Stimulated activated CD4-positive, alpha-beta T cell treated with anti-CD3 and anti-CD28 coated beads, Interleukin-1b, Interleukin-23, amount 100 ng/mL, for 1 hour (primary cell): ENCODE results near the gene CAPN5.

Experiments
- DNase-seq, 2 donors: peaks; one replicate each; pipeline ENCODE4 v3.0.0-alpha.2; 2020; ENCODE audit warnings: low read depth in 2 of 2

CAPN5 gene

DNA sequence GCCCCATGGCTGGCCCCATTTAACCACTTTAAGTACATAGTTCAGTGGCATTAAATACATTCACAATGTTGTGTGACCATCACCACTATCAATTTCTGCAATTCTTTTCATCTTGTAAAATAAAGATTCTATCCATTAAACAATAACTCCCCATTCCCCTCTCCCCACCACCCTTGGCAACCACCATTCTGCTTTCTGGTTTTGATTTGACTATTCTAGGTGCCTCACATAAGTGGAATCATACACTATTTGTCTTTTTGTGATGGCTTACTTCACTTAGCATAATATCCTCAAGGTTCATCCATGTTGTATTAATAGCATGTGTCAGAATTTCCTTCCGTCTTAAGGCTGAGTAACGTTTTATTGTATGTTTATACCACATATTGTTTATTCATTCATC lies 68.3 kb downstream of the CAPN5 start:
- DNase-seq: no peak

DNA sequence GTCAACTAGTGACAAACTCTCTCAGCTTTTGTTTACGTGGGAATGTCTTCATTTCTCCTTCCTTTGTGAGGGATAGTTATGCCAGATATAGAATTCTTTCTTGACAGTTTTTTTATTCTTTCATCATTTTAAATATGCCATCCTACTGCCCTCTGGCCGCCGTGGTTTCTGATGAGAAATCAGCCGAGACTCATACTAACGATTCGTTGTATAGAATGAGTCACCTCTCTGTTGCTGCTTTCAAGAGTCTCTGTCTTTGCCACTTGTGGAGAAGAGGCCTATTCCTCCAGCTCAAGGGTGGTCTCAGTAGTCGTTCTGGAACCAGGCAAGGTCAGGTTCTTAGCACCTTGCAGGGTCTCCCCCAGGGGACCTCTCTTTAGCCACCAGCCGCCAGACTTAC lies 69.3 kb downstream of the CAPN5 start:
- no peak for DNase-seq

DNA sequence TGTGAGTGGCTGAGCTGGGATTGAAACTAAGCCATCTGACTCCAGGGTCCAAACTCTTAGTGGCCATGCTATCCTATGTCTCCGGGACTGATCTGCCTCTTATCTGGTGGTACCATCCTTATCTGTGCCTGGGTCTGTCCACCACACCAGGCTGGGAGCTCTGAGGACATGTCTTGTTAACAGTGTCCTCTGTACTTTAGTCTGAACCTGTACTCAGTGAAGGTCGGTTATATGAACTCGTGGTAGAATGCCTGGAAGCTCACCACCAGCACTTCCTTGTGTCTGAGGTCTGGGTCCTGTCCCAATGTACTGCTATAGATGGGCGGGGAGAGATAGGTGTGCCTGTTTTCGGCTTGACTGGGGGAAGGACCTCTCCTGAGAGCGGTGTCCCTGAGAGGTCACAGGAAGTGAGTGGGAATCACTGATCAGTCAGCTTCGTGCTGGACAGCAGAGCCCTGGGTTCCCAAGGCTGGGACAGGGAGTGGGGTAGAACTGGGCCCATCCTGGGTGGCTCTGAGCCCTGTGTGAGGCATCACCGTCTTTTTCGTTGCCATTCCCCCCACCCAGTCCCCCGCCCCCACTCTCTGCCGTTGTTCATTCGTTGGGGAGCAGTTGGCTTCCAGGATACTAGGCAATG lies 70.1 kb downstream of the CAPN5 start:
- no peak for DNase-seq

DNA sequence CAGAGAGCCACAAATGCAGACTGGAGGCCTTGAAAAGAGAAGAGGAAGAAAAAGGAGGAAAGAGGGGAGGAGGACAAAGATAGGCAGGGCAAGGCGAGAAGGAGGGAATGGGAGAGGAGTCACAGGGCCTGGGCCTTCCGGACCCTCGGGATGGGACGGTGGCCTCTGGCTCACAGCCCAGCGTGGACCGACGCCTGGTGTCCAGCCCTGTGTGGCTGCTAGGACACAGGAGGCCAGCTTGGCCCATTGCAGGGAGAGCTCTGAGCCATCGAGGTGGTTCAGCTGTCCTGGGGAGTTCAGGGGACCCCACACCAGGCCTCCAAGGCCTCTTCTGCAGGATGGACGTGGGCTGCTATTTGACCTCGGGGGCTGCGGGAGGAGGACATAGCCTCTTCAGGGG lies 70.7 kb downstream of the CAPN5 start:
- DNase-seq: no peak

DNA sequence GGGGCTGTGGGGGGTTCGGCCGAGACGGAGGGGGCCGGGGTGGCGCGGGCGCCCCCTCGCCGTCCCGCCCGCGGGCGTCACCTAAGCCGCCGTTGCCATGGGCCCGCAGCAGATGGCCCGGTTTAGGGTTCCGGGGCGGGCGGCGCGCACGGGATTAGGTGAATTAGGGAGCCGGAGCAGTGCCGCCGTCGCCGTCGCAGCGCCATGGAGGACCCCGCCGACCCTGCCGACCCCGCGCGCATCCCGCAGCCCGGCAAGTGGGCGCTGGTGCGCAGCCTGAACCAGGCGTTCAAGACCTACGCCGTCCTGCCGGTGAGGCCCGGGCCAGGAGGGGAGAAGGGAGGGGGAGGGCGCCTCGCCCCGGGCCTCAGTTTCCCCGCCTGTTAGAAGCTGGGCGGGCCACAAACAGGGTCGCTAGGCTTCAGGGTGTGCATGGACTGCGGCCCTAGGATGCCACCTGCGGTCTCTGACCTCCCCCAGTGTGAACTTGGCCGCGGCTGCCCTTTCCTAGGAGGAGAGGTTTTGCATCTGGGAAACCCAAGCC lies 71.4 kb downstream of the CAPN5 start:
- no peak for DNase-seq

DNA sequence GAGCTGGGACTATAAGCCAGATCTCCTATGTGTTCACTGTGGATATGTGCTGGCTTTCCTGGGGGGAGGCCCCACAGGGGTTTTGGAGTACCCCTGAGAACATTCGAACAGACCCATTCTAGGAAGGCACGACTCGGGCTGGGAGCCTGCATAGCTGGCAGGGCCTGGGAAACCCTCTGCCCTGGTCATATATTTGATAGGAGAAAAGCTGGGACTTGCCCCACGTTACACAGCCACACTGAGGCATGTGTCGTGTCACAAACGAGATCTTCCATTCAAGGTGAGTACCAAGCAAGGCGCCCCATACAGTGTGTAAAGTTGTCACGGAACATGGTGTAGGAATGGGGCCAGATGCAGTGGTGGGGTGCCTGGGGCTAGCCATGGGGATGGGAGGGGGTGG lies 72.4 kb downstream of the CAPN5 start:
- no peak for DNase-seq

DNA sequence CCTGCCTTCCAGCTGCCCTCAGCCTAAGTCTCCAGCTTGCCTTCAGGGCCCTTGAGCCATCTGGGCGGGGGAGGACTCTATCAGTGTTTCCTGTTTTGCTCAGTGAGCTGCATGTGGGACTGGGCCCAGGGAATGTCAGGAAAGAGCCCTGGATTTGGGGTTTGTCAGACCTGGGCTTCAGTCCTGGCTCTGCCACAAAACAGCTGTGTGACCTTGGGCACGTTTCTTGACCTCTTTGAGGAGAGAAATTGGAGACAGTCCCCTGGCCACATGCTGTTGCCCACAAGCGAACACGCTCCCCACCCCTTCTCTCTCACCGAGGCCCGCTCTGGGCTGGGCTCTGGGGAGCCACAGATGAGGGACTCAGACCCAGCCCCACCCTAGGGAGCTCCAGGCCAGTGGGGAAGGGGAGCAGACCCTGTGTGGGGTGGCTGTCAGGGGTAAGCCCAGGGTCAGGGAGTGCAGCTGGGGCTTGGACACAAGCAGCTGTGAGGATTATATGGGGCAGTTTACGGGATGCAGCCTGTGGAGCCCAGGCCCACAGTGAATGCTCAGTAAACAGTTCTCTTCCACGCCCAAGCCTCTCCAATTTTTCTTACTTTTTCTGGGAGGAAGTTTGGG lies 73.6 kb downstream of the CAPN5 start:
- DNase-seq: no peak

DNA sequence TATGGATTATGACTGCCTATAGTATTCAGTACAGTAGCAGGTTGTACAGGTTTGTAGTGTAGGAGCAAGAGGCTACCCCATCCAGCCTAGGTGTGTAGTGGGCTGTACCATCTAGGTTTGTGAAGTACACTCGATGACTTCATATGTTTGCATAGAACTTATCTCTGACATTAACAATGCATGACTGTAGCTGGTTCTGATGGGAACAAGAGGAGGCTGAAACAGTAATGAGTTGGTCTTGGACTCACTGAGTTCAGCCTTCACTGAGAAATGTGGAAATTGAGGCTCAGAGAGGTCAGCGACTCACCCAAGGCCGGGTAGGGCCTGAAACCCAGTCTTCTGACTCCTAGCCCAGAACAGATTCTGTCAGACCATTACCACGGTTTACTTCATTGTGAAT lies 74.3 kb downstream of the CAPN5 start:
- no peak for DNase-seq

DNA sequence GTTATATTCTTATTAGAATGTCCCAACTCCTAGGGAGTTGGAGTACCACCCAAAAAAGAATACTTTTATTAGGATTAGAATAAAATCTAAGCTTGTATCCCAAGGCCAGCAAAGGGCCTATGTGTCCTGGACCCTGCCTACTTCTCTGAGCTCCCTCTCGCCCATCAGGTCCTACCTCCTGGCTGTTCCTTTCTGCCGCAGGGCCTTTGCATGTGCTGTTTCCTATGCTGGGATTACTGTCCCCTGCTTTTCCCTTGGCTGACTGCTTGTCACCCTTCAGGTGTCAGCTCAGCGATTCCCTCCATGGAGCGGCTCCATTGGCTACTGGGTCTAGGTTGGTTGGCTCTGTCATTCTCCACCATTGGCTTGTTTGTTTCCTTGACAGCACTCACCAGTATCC lies 74.7 kb downstream of the CAPN5 start:
- no peak for DNase-seq

DNA sequence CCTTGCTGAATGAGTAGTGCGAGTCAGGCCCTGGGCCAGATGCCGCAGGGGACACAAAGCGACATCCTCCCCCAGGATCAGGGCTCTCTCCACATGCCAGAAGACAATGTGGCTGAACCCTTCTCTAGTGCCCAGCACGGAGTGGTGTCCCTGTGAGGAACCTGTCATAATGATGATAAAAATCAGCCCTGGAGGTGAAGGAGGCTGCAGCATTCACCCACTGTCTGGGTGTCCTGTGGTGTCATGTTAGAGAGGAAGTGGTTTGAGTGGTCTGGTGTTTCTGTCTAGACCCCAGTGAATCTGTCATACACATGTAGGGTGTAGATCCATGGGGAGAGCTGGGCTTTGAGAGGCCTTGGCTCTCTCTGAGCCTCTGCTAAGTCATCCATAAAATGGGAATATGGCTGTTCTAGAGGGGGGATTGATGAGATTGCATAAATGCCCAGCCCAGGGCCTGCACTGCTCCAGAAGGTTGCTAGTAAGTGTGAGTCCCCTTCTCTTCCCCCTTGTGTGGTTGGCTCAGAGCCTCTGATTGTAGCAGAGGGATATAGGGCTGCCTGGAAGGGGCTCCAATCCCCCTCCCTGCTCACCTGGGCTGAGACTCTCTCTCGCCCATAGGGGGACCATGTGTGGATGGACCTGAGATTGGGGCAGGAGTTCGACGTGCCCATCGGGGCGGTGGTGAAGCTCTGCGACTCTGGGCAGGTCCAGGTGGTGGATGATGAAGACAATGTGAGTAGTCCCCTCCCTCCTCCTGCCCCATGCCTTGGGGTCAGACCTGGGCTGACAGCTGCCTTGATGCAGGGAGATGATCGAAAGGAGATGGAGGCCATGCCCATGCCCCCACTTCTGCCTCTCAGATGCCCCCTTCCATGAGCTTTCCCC lies 75.6 kb downstream of the CAPN5 start:
- no peak for DNase-seq

DNA sequence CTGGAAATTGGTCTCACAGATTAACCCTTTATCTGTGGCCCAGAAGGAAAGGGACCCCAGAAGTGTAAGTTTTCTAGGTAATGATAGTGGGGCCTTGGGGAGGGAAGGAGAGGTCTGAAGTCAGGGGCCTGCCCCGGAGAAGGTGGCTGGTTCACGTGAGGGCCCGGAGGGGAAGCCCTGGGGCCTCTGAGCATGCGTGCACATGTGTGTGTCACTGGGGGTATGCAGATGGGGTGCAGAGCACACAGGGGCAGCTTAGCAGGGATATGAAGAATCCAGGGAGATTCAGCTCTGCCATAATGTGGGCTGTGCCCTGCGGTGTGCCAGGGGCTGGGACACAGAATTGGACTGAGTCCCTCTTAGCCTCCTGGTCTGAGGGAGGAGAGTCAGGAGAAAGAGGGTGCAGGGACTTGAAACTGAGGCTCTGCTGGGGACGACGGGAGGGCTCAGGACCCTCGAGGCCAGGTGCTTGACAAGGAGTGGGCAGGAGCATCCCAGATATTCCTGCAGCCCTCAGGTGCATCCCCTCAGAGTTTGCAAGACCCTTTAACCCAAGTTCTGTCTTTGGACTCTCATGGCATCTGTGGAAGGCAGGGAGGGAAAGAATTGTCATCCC lies 76.7 kb downstream of the CAPN5 start:
- DNase-seq: no peak

DNA sequence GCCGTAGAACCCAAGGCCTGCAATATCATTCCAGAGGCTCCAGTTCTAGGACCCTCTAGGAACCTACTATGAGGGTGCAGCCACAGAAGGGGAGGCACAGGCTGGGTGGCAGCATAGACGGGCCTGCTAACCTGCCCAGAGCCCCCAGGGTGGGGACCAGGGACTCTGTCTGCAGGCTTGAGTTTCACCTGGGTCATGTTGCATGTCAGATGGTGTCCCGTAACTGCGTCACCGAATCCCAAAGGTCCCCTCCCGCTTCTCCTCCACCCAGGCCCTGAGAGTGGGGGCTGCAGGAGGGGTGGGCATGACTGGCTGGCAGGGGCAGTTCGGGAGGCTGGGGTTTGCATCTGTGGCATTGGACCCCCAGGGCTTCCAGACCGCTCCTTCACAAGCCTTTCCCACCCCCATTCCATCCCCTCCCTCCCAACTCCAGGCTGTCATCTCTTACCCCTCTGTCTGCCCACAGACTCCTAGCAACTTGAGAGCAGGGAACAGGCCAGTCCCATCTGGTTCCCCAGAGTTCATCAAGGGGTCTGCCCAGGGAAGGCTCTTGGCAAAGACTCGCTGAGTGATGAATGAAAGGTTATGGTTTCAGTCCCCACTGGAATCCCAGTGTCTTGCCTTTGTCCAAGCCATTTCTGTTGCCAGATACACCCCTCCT lies 77.6 kb downstream of the CAPN5 start:
- DNase-seq: no peak

DNA sequence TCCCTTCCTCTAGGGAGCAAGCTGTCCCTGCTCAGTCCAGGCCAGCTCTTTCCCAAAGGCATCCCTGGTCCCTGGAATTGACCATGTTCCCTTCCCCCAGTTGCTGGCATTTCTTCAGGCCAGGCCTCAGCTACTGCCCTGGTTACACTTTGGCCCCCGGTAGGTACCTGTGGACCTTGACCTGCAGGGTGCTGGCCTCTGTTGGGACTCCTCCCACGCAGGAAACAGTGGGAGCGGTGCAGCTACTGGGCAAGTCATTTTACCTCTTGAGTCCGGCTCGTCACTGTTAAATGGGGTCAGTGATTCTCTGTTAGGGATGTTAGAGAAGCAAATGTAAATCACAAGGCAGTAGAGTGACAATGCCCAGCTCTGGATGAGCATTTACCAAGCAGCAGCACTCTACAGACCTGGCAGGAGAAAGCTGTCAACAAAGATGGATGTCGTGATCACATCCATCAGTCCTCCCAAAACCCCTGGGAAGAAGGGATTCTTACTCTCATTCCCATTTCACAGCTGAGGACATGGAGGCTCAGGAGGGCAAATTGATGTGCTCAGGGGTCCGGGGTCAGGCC lies 78.2 kb downstream of the CAPN5 start:
- DNase-seq: no peak

DNA sequence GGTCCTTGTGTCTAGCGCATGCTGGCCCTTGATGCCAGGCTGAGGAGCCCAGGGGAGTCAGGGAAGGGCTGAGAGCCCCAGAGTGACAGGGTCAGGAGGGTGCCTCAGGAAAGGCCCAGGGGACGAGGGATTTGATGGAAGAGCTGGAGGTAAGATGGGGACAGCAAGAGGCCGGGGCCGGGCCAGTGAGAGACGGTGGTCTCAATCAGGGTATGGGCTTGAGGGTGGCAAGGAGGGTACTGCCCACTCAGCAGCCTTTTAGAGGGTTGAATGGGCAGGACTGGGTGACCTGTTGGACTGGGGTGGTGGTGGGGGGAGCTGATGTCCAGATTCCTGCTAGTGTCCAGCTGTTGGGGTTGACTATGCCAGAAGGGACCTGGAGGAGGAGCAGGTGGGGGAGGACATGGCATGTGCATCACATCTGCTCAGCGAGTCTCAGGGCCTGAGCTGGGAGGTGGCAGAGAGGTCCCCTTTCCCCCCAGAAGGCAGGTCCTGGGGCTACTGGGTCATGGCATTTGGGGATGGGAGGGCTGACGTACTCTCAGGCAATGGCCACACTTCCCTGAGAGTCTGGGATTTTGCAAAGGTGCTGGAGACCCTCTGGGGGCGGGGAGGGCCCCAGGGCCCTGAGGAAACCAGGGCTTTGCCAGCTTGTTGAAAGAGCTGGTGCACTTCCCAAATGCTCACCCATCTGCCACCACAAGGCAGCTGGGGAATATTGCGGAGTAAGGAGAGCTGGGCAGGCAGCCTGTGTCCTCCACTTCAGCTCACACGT lies 79.7 kb downstream of the CAPN5 start:
- DNase-seq: no peak

DNA sequence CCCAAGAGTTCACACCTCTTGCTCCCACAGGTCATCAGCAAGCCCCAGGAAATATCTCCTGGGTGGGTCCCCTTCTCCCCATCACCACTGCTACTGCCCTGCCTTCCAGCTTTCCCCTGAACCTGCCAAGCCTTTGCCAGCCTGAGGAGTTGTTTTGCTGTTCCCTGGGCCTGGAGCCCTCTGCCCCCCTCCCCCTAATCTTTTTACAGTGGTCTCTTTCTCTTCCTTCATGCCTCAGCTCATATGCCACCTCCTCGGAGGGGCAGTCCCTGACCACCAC lies 80.2 kb downstream of the CAPN5 start:
- DNase-seq: no peak

DNA sequence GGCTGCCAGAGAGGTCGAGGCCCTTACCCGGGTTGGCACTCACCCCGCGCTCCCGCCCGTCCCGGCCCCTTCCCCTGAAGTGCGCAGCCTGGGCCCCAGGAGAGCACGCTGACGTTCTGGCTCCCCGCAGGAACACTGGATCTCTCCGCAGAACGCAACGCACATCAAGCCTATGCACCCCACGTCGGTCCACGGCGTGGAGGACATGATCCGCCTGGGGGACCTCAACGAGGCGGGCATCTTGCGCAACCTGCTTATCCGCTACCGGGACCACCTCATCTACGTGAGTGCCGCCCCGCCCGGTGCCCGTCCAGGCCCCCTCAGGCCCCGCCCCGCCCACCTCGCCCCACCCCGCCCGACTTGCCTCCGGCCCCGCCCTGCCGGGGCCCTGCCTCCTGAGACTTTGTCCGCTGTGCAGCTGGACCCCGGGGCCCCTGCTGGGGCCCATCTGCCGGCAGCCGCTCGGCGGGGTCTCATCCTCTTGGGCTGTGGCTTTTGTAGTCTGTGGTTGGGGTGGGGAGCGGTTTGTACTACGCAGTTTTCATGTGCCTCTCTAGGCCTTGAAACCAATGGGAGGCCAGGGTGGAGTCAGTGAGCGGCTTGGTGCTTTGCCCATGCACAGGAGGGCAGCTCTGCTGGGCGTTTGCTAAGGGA lies 81.0 kb downstream of the CAPN5 start:
- no peak for DNase-seq

DNA sequence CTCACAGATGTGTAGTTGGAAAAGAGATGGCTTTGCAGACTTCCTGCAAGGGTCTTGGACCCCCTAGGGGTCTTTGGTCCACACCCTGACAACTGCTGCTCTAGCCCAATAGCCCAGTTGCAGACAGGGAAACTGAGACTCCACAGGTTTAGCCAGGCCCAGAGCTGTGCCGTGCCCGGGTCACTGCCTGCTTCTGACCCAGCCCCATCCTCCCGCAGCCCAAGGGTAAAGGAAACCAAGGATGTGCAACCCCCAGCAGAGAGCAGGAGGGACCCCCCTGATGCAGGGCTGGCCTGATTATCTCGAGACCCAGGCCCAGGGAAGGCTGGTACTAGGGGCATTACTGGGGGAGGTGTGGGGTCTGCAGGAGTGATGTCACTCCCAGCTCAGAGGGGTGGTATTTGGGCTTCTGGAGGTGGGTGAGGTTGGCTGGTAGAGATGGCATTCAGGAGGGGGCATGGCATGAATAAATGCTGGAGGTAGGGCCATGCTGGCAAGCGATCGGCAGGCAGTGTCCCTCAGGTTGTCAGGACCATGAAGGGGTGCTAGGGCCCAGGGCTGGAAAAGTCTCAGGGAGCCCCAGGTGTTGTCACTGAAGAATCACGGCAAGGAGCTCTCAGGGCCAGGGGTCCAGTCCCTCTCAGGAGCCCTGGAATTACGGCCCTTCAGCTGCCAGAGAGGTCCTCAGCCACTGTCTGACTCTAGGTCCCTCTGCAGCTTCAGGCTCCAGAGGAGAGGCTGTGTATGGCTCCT lies 82.4 kb downstream of the CAPN5 start:
- no peak for DNase-seq

DNA sequence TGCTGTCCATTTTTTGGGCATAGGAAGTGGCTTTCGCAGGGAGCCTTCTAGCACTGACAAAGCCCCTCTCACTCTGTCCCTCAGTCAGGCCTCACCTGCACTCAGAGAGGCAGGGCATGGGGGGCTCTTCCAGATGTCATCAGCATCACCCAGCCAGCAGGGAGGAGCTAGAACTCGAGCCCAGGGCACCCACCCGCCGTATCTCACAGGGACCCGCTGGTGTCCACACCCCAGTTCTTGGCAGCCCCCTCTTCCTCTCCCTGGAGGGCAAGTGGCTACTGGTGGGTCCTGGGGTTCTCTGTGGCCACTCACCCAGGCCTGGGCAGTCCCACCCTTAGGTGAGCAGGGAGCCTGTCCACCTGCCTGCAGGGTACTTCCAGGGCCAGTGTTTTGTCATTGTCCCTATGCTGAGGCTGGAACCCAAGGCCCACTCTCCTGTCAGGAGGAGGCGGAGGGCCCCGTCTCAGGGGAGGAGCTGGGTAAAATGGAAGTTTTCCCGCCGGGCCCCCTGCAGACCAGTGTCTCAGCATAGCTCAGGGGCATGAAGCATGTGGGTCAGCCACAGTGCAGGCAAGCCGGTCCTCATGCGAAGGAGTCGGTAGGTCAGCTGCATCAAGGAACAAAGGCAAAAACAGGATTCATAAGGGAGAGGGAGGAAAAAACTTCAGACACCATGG lies 83.1 kb downstream of the CAPN5 start:
- no peak for DNase-seq

DNA sequence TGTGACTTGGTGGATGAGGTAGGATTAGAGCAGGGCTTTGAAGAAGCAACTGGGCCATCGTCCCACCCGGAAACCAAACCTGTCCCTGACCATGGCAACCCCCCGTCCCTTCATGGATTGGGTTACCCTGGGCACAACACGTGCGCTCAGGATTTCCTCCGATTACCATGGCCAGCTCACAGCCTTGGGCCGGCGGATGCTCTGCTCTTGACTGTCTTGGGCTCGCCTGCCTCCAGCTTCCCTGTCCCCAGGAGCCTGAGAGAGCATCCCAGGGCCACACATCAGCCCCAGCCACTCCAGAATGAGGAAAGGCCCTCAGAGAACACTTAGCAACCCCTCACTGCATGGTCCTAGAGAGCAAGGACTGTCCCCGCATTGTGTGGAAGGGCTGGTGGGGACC lies 84.1 kb downstream of the CAPN5 start:
- no peak for DNase-seq
